HG02870 (cell line): ENCODE data around the gene RAPGEF6.
"Not testable (repeated sequence)": the region's sequence is repeated elsewhere in the genome, so short reads cannot be mapped to it uniquely, and the experiment has no call there.

Source experiments
- ATAC-seq: cut with Tn5 transposase; IDR thresholded peaks from one replicate; pipeline ENCODE4 v1.9.1; 2021; ENCODE audit warnings: mild to moderate bottlenecking, moderate library complexity; ENCODE audit not compliant: unreplicated experiment

RAPGEF6 gene

DNA sequence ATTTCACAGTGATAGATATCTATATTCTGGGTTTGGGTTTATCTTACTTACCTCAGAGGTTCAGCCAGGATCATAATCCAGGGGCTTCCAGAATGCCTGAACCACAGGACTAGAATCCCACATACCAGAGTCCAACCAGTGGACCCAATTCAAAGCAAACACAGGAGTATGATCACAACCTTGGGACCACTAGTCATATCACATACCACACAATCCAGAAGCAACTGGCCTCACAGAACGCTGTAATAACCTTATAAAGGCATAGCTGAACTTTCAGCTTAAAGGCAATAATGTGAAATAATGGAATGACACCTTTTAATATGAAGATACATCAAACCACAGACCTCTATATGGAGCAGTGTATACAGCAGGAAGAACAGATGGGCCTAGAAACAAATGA, 25.3 kb downstream of the RAPGEF6 start:
- no peak for ATAC-seq

DNA sequence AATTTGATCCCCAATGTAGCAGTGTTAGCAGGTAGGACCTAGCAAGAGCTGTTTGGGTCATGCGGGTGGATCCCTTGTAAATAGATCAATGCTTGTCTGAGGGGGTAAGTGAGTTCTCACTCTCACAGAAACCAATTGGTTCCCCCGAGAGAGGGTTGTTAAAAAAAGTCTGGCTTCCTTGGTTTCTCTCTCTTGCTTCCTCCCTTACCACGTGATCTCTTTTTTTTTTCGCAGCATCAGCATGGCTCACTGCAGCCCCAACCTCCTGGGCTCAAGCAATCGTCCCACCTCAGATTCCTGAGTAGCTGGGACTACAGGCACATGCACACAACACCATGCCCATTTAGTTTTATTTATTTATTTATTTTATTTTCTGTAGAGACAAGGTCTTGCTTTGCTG, 26.4 kb downstream of the RAPGEF6 start:
- ATAC-seq = no peak

DNA sequence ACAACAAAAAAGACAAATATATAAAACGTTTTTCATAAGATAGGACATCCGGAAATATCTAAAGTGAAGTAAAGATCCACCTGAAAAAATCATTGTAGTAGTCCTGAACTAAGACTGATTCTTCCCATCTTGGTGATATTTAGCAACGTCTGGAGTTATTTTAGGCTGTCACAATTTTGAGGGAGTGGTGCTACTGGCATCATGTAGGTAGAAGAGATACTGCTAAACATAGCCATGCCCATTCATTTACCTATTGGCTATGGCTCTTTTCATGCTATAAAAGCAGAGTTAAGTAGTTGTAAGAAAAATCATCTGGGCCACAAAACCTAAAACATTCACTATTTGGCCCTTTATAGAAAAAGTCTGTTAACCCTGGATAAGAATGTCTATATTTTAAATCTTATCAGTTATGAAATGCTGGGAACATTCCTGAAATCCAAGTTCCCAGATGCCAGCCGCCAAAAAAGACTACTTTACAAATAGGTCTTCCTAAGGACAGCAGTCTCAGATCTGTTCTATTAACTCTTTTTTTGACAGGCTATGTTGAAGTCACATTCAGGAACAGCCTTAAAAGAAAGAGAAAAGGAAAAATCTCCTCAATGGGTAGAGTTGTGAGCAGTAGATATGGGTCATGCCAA, 27.0 kb downstream of the RAPGEF6 start:
- no peak for ATAC-seq

DNA sequence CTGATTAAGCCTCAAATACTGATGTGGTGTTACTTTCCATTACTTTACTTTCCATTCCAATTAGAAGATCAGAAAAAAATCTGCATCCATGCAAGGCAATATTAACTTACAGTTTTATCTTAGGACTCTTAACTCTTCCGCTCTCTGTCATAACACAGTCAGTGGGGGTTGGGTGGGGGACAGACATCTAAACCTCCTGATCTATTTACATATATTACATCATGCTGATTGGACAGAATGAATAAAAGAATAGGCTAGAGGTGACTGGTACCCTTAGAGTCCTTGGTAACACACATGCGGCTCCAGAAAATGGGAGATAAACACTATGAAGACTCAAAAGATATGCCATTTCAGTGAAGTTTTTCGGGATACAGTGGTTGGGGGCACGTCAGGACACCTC, 27.6 kb downstream of the RAPGEF6 start:
- no peak for ATAC-seq

DNA sequence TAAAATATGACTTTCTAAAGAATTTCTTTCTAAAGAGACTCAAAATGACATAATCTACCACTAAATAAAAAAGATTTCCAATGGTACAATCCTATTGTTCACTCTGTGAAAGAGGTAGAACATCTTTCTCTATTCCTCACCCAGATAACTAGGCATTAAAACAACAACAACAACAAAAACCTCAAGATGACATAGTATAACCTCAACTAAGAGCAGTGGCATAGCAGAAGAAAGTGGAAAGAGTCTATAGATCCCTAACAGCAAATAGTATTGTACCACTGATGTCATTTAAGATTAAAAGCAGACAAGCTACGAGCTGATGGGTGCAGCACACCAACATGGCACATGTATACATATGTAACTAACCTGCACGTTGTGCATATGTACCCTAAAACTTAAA, 29.9 kb downstream of the RAPGEF6 start:
- ATAC-seq = no peak

DNA sequence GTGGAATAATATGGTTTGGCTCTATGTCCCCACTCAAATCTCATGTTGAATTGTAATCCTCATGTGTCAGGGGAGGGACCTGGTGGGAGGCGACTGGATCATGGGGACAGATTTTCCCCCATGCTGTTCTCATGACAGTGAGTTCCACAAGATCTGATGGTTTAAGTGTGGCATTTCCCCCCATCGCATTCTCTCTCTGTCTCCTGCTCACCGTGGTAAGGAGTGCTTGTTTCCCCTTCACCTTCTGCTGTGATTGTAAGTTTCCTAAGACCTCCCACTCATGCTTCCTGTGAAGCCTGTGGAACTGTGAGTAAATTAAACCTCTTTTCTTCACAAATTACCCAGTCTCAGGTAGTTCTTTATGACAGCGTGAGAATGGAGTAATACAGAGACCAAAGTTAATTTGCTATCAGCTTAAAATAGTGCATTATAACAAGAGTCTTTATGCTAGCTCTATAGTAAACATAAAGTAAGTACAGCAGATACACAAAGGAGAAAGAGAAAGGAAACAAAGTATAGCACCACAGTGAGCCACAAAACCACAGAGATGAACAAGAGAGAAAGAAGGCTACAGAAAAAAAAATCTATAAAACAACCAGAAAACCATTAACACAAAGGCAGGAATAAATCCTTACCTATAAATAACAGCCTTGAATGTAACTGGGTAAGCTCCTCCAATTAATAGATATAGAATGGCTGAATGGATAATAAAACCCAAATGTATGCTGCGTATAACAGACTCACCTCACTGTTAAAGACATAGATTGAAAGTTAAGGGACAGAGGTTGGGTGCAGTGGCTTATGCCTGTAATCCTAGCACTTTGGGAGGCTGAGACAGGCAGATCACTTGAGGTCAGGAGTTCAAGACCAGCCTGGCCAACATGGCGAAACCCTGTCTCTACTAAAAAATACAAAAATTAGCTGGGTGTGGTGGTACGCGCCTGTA, 39.7 kb downstream of the RAPGEF6 start:
- no peak for ATAC-seq

DNA sequence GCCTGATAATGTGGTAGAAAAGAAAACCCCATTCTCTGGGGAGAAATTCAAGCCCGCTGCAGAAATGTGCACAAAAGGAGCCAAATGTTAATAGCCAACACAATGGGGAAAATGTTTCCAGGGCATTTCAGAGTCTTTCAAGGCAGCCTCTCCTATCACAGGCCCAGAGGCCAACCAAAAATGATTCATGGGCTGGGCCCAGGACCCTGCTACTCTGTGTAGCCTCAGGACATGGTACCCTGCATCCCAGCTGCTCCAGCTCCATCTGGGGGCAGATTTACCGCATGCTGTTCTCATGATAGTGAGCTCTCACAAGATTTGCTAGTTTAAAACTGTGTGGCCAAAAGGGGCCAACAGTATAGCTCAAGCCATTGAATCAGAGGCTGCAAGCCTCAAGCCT, 41.1 kb downstream of the RAPGEF6 start:
- no peak for ATAC-seq

DNA sequence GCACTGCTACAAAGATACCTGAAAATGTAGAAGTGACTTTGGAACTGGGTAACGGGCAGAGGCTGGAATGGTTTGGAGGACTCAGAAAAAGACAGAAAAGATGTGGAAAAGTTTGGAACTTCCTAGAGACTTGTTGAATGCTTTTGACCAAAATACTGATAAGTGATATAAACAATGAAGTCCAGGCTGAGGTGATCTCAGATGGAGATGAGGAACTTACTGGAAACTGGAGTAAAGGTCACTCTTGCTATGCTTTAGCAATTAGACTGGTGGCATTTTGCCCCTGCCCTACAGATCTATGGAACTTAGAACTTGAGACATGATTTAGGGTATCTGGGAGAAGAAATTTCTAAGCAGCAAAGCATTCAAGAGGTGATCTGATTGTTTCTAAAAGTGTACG, 41.6 kb downstream of the RAPGEF6 start:
- not testable (repeated sequence) for ATAC-seq

DNA sequence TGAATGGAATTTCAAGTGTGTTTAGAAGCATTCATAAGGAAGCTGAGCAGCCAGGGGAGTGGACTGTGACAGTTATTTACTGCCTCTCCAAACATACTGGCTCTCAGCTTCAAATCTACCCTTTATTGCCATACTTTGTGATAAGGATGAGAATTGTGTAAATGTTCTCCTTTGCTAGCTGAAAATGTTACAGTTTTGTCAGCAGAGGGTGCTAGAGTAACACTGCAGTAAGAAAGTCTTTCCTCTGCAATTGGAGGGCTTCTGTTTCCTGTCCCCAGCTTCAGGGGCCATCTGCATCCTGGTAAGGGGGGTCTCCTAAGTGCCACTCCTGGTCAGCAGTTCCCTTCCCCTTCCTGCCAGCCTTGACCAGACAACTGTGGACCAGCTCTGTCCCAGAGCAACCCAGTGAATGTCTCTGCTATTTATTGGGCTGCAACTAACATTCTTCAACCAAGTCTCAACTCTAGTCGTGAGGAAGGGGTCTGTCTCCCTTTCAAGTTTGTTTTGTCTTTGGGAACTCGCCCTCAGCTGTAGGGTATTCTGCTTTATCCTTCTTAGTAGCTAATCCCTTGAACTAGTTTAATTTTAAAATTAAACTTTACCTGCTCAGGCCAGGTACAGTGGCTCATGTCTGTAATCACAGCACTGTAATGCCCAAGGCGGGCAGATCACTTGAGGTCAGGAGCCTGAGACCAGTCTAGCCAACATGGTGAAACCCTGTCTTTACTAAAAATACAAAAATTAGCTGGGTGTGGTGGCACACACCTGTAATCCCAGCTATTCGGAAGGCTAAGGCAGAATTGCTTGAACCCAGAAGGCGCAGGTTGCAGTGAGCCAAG, 45.3 kb downstream of the RAPGEF6 start:
- no peak for ATAC-seq

DNA sequence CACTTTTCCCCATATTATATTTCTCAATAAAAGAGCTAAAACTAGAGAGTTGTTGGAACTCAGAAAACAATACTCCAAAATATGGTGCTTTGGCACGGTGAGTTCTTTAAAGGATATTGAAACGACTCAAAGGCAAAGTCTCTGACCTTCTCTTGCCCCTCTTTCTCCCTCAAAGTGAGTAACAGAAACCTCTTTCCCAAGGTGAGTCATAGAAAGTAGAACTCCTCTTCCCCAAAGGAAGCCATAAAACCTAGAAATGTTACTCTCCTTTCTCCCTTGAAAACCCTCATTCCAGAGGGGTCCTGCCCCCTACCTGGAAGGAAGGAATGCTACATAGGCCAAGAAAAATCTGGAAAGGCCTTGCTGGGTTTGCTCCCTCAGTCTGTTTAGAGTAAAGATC, 47.5 kb downstream of the RAPGEF6 start:
- ATAC-seq = no peak

DNA sequence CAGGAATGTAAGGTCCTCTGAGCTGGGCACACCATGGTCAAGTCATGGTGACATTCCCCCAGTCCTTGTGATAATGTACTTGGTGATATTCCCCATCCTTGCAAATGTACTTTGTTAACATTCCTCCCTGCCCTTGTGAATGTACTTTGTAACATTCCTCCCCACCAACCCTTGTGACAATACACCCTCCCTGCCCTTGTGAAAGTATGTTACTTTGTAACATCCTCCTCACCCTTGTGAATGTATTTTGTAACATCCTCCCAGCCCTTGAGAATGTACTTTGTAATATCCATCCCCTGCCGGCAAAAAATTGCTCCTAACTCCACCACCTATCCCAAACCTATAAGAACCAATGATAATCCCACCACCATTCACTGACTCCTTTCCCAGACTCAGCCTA, 53.3 kb downstream of the RAPGEF6 start:
- no peak for ATAC-seq

DNA sequence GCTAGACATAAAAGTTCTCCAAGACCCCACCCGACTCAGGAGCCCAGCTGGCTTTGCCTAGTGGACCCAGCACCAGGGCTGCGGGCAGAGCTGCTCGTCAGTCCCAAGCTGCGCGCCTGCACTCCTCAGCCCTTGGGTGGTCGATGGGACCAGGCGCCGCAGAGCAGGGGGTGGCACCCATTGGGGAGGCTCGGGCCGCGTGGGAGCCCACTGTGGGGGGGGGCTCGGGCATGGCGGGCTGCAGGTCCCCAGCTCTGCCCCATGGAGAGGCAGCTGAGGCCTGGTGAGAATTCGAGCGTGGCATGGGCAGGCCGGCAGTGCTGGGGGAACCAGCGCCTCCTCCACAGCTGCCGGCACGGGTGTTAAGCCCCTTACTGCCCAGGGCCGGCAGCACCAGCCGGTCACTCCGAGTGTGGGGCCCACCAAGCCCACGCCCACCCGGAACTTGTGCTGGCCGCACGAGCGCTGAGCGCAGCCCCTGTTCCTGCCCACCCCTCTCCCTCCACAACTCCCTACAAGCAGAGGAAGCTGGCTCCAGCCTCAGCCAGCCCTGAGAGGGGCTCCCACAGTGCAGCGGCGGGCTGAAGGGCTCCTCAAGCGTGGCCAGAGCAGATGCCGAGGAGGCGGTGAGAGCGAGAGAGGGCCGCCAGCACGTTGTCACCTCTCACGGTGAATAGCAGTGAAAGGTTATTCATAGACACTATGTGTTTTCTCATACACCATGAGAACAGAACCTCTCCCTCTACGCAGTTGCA, 54.9 kb downstream of the RAPGEF6 start:
- no peak for ATAC-seq

DNA sequence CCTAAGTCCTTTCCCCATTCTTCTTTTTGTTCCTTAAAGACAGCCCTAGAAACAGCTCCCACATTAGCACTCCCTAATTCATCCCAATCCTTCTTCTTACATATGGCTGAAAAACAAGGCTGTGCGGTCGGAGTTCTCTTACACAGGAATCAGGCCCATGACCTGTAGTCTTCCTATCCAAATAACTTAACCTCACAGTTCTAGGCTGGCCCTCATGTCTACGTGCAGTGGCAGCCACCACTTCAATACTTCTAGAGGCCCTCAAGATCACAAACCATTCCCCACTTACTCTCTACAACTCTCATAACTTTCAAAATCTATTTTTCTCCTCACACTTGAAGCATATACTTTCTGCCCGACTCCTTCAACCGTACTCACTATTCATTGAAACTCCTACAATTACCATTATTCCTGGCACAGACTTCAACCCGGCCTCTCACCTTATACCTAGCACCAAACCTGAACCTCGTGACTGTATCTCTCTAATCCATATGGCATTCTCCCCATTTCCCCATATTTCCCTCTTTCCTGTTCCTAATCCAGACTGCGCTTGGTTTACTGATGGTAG, 59.3 kb downstream of the RAPGEF6 start:
- ATAC-seq = no peak

DNA sequence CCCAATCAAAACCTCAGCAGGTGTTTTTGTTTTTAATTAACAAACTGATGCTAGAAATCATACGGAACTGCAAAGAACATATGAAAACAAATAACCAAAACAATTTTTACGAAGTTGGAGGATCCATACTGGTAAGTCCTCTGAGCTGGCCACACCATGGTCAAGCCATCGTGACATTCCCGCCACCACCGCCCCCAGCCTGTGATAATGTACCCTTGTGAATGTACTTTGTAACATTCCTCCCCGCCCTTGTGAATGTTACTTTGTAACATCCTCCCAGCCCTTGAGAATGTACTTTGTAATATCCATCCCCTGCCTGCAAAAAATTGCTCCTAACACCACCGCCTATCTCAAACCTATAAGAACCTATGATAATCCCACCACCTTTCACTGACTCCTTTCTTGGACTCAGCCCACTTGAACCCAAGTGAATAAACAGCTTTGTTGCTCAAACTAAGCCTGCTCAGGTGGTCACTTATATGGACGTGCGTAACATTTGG, 63.3 kb downstream of the RAPGEF6 start:
- no peak for ATAC-seq

DNA sequence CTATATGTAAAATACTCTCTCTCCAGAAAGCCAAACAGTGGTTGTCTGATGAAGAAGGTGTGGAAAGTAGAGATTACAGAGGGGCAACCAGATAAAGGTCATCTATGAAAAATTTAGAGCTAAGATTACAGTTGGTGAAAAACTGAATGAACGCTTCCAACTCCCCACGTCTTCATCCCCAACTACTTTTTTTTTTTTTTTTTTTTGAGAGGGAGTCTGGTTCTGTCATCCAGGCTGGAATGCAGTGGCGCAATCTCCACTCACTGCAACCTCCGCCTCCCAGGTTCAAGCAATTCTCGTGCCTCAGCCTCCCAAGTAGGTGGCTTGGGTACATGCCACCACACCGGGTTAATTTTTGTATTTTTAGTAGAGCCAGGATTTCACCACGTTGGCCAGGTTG, 64.3 kb downstream of the RAPGEF6 start:
- no peak for ATAC-seq

DNA sequence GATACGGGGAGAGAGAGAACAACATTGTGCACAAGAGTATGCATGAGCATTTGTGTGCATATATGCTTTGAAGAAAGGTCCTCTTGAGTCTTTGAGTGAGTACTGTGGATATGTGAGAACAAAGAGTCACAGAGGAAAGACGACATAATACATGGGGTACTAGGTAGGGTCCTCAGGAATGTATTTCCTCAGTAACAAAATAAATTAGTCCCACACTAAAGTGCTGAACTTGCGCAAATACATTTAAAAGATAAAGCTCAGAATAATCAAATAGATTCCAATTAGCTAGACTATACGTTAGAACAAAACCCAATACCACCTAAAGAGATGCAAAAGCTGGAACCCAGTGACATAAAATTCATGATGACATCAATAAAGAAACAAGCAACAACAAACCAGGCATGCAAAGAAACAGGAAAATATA, 70.8 kb downstream of the RAPGEF6 start:
- no peak for ATAC-seq

DNA sequence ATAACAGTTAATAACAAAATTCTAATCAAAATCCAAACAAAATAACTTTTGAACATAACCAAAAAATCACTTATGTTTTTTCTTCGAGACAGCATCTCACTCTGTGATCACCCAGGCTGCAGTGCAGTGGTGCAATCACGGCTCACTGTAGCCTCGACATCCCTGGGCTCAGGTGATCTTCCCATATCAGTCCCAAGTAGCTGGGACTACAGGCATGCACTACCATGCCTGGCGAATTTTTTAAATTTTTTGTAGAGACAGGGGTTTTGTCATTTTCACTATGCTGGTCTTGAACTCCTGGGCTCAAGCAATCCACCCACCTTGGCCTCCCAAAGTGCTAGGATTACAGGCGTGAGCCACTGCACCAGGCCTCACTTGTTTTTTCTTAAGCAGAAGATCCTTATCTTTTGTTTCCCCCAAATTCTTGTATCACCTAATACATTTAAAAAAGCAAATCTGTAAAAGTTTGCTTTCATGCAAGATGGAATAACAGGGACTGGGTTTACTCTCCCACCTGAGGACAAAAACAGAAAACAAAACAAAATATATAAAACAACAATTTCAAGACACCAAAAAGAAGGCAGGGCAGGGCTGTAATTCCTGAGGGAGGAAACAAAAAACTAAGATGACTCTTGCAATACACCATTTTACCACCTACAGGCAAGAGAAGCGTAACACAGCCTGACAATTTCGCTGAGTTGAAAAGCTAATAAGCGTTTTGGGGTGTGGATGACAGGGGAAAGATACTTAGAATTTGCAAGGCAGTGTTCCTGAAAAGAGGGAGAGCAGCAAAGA, 71.4 kb downstream of the RAPGEF6 start:
- no peak for ATAC-seq

DNA sequence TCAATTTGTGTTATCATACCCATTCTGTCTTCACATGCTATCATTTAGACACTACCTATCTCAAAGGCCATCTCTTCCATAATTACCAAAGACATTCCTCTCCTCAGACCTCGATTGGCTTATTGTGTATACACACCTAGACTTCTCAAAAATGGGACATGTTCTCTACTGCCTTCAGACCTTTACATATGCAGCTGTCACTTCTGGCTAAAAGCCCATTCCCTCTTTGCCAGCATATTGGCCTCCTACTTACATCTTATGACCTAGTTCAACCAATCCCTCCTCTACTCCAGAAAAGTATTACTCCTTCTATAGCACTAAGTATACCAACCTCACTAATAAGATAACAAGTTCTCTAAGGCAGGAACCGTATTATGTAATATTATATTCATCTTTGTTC, 84.4 kb downstream of the RAPGEF6 start:
- ATAC-seq = no peak

DNA sequence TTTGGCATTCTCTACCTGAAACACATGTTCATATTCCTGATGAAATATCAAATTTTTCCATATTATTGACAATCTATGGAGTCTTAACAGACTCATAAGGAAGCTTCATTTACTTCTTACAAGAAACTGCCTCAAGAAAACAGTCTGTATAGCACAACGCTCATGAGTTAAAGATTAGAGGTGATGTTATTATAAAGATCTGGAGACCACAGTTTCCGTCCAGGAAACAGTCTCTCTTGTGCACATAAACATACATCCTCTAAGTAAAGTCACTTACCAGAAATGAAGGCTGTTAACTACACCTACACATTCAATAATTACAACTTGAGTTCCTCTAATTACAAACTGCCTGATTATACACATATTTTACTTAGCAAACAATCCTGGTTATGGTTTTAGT, 86.9 kb downstream of the RAPGEF6 start:
- ATAC-seq = no peak
